ENCODE data around the gene CUEDC2. TPM values are rescaled to one million over a fixed set of nuclear protein-coding genes. Genes with fewer than 3 reads are reported as not detected.
A peak's percentile ranks its signal among the peaks of the same experiment; 100 is the strongest.

Gene CUEDC2
- total RNA-seq, 5 donors from 2014 or later (not counting 1 experiment from before 2014, with no cell fraction given) = 32.2 to 41.4 (median 37.8) TPM

DNA sequence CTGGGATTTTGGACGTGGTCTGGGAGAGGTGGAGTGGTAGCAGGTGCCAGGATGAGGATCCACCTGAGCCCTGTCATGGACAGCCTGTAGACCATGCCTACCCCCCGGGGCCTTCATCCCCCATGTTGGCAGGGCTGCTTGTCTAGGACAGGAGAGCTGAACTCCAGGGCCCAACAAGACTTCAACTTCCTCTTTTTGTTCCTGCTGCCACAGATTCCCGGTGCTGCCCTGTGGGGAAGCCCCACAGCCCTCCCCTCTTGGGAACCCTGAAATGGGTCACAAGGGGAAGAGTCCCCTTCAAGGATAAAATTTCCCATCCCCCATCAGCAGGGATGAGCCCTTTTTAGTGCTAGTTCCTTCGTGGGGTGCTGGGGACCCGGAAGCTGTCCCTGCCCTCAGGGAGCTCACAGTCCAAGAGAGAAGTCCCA, 1.3 kb upstream of the CUEDC2 start:
- Mint-ChIP-seq H3K9me3 (no peaks in the 10 kb centered on the region), H3K4me1 (peaks cover 55 to 72% (median 58%) of the 10 kb centered on the region in 3 donors), H3K4me3 (peak overlapping the region; percentile 92 to 95 (median 93)), H3K36me3 (peaks cover 3% of the 10 kb centered on the region), H3K27me3 (no peaks in the 10 kb centered on the region), H3K27ac (peak overlapping the region; percentile 93 to 97)
- POLR2A ChIA-PET = interaction anchor here in 1 of 2 donors (0.7 kb wide), 1 partner anchor 40 kb away, joined by 5 read pairs; no protein-coding TSS in a partner anchor
- CTCF ChIA-PET = interaction anchor here in 1 of 2 donors (0.8 kb wide), 1 partner anchor 48 kb away, joined by 5 read pairs; no protein-coding TSS in a partner anchor
- H3K27ac ChIP-seq (ENCODE audit: low read length) = peak overlapping the region; percentile 32
- ATAC-seq (replicated peaks in 1 of 4) (no peak), DNase-seq (no peak)
- 43% methylated on average over 2 of the region's 5 CpGs for whole genome bisulfite sequencing (ENCODE audit: insufficient coverage)
- H3K9me3 ChIP-seq = no peaks in the 10 kb centered on the region
- H3K4me1 ChIP-seq (ENCODE audit: control insufficient read depth in 1 of 2, extremely low read depth in 1 of 2, insufficient read depth in 2 of 2, low read length in 2 of 2) = peaks cover 43 to 65% of the 10 kb centered on the region in 2 experiments
- H3K36me3 ChIP-seq (ENCODE audit: control insufficient read depth in 2 of 2, extremely low read depth in 1 of 2, insufficient read depth in 1 of 2, low read length in 1 of 2) = peaks cover 0 to 3% of the 10 kb centered on the region in 2 donors
- no peak overlapping the region for H3K4me3 ChIP-seq (ENCODE audit: control insufficient read depth in 1 of 2, extremely low read depth in 1 of 2, low read length in 1 of 2)
- H3K27me3 ChIP-seq (replicated peaks in 1 of 2; ENCODE audit: control insufficient read depth in 2 of 2, extremely low read depth in 1 of 2, insufficient read depth in 2 of 2, low read length in 1 of 2) = peaks cover 0 to 4% of the 10 kb centered on the region in 2 experiments

DNA sequence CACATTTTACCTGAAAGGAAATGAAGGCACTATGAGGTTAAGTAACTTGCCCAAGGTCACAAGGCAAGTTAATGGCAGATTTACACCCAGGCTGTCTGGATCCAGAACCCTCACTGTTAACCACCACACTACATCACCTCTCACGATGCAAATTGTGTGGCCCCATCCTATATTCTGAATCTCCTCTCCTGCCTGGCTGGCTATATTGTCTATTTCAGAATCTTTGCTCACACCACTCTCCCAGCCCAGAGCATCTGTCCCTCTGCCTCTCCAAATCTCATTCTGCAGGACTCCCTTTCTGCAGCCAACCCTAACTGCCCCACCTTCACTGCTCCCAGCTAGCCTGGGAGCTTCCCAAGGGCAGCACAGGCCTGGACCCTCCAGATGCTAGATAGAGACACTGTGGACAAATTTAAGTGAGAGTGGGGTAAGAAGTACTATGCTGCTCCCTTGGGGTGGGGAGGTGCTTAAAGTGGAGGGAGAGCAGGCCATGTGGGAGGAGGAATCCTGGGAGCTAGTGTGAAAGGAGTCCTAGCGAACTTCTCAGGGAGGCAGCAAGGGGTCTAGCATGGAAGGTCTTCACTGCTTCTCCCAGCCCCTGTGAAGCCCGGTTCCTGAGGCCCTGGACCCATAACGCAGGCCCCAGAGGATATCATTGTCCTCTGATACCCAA, 786 bp downstream of the CUEDC2 start:
- Mint-ChIP-seq H3K27me3 (no peaks in the 10 kb centered on the region), H3K36me3 (no peaks in the 10 kb centered on the region), H3K27ac (peak overlapping the region; percentile 52 to 97), H3K4me3 (peak overlapping the region; percentile 92 to 95 (median 93)), H3K4me1 (peaks cover 42 to 51% (median 45%) of the 10 kb centered on the region in 3 donors), H3K9me3 (no peaks in the 10 kb centered on the region)
- Histone ChIP-seq H3K36me3 (ENCODE audit: control insufficient read depth in 2 of 2, extremely low read depth in 1 of 2, insufficient read depth in 1 of 2, low read length in 1 of 2) (no peaks in the 10 kb centered on the region), H3K27ac (ENCODE audit: low read length) (peak overlapping the region; percentile 32), H3K4me1 (ENCODE audit: control insufficient read depth in 1 of 2, extremely low read depth in 1 of 2, insufficient read depth in 2 of 2, low read length in 2 of 2) (peaks cover 35 to 50% of the 10 kb centered on the region in 2 experiments), H3K9me3 (no peaks in the 10 kb centered on the region), H3K4me3 (ENCODE audit: control insufficient read depth in 1 of 2, extremely low read depth in 1 of 2, low read length in 1 of 2) (peak overlapping the region; percentile 68 to 86), H3K27me3 (replicated peaks in 1 of 2; ENCODE audit: control insufficient read depth in 2 of 2, extremely low read depth in 1 of 2, insufficient read depth in 2 of 2, low read length in 1 of 2) (peaks cover 0 to 4% of the 10 kb centered on the region in 2 experiments)
- POLR2A ChIA-PET = interaction anchor here (0.8 to 1.4 kb wide), 2 partner anchors 19 to 186 kb away, joined by 3 read pairs; partner anchors contain the start of gene GBF1 (in 1 of the 2)
- WGBS (ENCODE audit: insufficient coverage) = 34% methylated on average over 4 of the region's 4 CpGs
- CTCF ChIA-PET = interaction anchor here in 1 of 2 donors (0.7 to 1.2 kb wide), 3 partner anchors 9 to 279 kb away, joined by 3 to 12 read pairs (median 4); partner anchors contain the start of genes C10orf95 and NOLC1
- peak in 1 of 4 experiments; percentile 2 for ATAC-seq (replicated peaks in 1 of 4)
- no peak for DNase-seq

DNA sequence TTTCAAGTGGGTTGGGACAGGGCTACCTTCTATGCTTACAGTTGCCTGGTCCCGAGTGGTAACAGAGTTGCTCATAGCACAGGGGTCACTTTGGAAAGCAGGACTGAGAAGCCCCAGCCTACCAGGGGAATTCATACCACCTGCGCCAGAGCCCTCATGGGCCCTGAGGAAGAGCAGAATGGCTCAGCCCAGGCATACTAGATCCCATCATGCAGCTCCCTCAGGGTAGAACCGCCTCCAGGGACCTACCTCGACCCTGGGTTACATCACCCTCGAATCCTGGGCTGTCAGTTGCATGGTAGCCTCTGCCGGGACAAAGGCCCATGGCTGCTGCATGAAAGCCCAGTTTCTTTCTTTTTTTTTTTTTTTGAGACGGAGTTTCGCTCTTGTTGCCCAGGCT, 2.9 kb downstream of the CUEDC2 start:
- peaks cover 22 to 29% of the 10 kb centered on the region in 2 experiments for H3K4me1 ChIP-seq (ENCODE audit: control insufficient read depth in 1 of 2, extremely low read depth in 1 of 2, insufficient read depth in 2 of 2, low read length in 2 of 2)
- H3K36me3 Mint-ChIP-seq = no peaks in the 10 kb centered on the region
- H3K27ac ChIP-seq (ENCODE audit: low read length) = no peak overlapping the region
- H3K4me3 ChIP-seq (ENCODE audit: control insufficient read depth in 1 of 2, extremely low read depth in 1 of 2, low read length in 1 of 2) = no peak overlapping the region
- H3K27me3 ChIP-seq (replicated peaks in 1 of 2; ENCODE audit: control insufficient read depth in 2 of 2, extremely low read depth in 1 of 2, insufficient read depth in 2 of 2, low read length in 1 of 2) = peaks cover 0 to 4% of the 10 kb centered on the region in 2 experiments
- POLR2A ChIA-PET = no interaction called here
- 92% methylated on average over 6 of the region's 8 CpGs for WGBS (ENCODE audit: insufficient coverage)
- ATAC-seq (replicated peaks in 1 of 4) (no peak), DNase-seq (no peak)
- no peaks in the 10 kb centered on the region for H3K27me3 Mint-ChIP-seq
- no peak overlapping the region for H3K27ac Mint-ChIP-seq
- H3K36me3 ChIP-seq (ENCODE audit: control insufficient read depth in 2 of 2, extremely low read depth in 1 of 2, insufficient read depth in 1 of 2, low read length in 1 of 2) = no peaks in the 10 kb centered on the region
- no peaks in the 10 kb centered on the region for H3K9me3 Mint-ChIP-seq
- no peaks in the 10 kb centered on the region for H3K9me3 ChIP-seq
- CTCF ChIA-PET = no interaction called here
- H3K4me3 Mint-ChIP-seq = no peak overlapping the region
- H3K4me1 Mint-ChIP-seq = peaks cover 27 to 38% (median 32%) of the 10 kb centered on the region in 3 donors

DNA sequence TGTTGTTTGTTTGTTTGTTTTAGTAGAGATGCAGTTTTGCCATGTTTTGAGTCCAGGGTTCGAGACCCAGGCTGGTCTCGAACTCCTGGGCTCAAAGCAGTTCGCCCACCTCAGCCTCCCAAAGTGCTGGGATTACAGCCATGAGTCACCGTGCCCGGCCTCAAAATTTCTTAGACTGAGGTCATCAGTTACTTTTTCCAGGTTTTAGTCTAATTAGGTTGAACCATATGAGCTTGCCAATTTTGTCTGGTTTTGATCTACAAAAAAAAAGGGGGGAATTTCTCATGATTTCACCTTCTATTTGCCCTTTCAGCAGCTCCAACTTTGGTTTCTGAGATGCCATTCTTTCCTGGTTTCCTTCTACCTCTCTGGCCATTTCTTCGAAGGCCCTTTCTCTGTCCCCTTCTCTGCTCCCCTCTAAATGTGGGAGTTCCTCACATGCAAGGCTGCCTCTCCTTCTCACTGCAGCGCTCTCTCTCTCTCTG, 5.5 kb downstream of the CUEDC2 start:
- POLR2A ChIA-PET = no interaction called here
- Mint-ChIP-seq H3K27me3 (no peaks in the 10 kb centered on the region), H3K4me3 (no peak overlapping the region), H3K36me3 (no peaks in the 10 kb centered on the region), H3K27ac (no peak overlapping the region), H3K4me1 (peaks cover 18 to 30% (median 23%) of the 10 kb centered on the region in 3 donors), H3K9me3 (no peaks in the 10 kb centered on the region)
- ATAC-seq (replicated peaks in 1 of 4) (no peak), DNase-seq (no peak)
- Histone ChIP-seq H3K4me3 (ENCODE audit: control insufficient read depth in 1 of 2, extremely low read depth in 1 of 2, low read length in 1 of 2) (no peak overlapping the region), H3K27ac (ENCODE audit: low read length) (no peak overlapping the region), H3K9me3 (no peaks in the 10 kb centered on the region), H3K4me1 (ENCODE audit: control insufficient read depth in 1 of 2, extremely low read depth in 1 of 2, insufficient read depth in 2 of 2, low read length in 2 of 2) (peaks cover 10 to 24% of the 10 kb centered on the region in 2 experiments), H3K27me3 (replicated peaks in 1 of 2; ENCODE audit: control insufficient read depth in 2 of 2, extremely low read depth in 1 of 2, insufficient read depth in 2 of 2, low read length in 1 of 2) (no peaks in the 10 kb centered on the region), H3K36me3 (ENCODE audit: control insufficient read depth in 2 of 2, extremely low read depth in 1 of 2, insufficient read depth in 1 of 2, low read length in 1 of 2) (peaks cover 8 to 12% of the 10 kb centered on the region in 2 donors)
- CTCF ChIA-PET = no interaction called here
- 100% methylated on average over 2 of the region's 7 CpGs for WGBS (ENCODE audit: insufficient coverage)

DNA sequence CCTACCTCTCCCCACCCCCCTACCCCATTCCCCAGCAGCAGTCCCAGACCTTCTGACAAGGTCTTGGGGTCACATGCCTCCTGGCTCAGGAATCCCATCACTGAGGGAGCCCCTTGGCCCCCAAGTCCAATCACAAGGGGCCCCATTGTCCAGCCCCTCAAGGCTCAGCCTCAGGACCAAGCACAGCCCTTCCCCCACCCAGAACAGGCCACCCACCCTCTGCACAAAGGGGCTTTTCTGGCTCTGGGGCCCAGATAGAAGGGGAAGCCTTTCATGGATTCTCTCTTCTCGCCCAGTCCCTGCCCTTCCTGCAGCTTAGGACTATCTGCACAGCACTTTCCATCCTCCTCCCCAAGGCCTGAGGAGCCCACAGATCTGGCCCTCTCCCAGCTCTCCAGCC, 6.9 kb downstream of the CUEDC2 start:
- no peaks in the 10 kb centered on the region for H3K36me3 Mint-ChIP-seq
- ChIA-PET CTCF (interaction anchor here in 1 of 2 donors (0.5 kb wide), 1 partner anchor 80 kb away, joined by 3 read pairs; no protein-coding TSS in a partner anchor), POLR2A (no interaction called here)
- no peaks in the 10 kb centered on the region for H3K27me3 Mint-ChIP-seq
- no peak for ATAC-seq (replicated peaks in 1 of 4)
- Histone ChIP-seq H3K4me3 (ENCODE audit: control insufficient read depth in 1 of 2, extremely low read depth in 1 of 2, low read length in 1 of 2) (no peak overlapping the region), H3K4me1 (ENCODE audit: control insufficient read depth in 1 of 2, extremely low read depth in 1 of 2, insufficient read depth in 2 of 2, low read length in 2 of 2) (peaks cover 9 to 23% of the 10 kb centered on the region in 2 experiments), H3K36me3 (ENCODE audit: control insufficient read depth in 2 of 2, extremely low read depth in 1 of 2, insufficient read depth in 1 of 2, low read length in 1 of 2) (peaks cover 8 to 12% of the 10 kb centered on the region in 2 donors), H3K9me3 (no peaks in the 10 kb centered on the region), H3K27me3 (replicated peaks in 1 of 2; ENCODE audit: control insufficient read depth in 2 of 2, extremely low read depth in 1 of 2, insufficient read depth in 2 of 2, low read length in 1 of 2) (no peaks in the 10 kb centered on the region), H3K27ac (ENCODE audit: low read length) (no peak overlapping the region)
- H3K4me1 Mint-ChIP-seq = peaks cover 18 to 30% (median 23%) of the 10 kb centered on the region in 3 donors
- WGBS (ENCODE audit: insufficient coverage) = 100% methylated on average over 1 of the region's 1 CpG
- no peak overlapping the region for H3K4me3 Mint-ChIP-seq
- H3K9me3 Mint-ChIP-seq = no peaks in the 10 kb centered on the region
- peak overlapping the region in 1 of 2 donors; percentile 22 for H3K27ac Mint-ChIP-seq
- DNase-seq = no peak

DNA sequence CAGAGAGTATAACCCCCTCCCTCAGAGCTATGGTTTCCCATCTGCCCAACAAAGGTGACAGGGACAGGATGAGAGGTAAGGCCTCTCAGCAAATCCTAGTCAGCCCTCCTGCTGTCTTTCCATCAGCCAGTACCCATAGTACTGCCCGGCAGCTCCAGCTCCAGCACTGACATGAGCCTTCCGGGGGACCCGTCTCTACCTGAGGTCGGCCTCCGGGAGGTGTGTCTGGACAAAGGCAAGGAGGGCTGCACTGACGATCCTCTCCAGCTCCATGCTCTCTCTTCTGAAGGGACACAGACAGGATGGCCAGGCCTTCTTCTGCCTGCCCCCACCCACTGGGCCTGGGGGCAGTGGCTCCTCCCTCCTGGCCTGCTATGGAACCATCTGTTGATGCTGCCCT, 7.5 kb downstream of the CUEDC2 start:
- Histone ChIP-seq H3K36me3 (ENCODE audit: control insufficient read depth in 2 of 2, extremely low read depth in 1 of 2, insufficient read depth in 1 of 2, low read length in 1 of 2) (peaks cover 8 to 12% of the 10 kb centered on the region in 2 donors), H3K4me3 (ENCODE audit: control insufficient read depth in 1 of 2, extremely low read depth in 1 of 2, low read length in 1 of 2) (no peak overlapping the region), H3K27me3 (replicated peaks in 1 of 2; ENCODE audit: control insufficient read depth in 2 of 2, extremely low read depth in 1 of 2, insufficient read depth in 2 of 2, low read length in 1 of 2) (no peaks in the 10 kb centered on the region), H3K9me3 (no peaks in the 10 kb centered on the region), H3K27ac (ENCODE audit: low read length) (no peak overlapping the region), H3K4me1 (ENCODE audit: control insufficient read depth in 1 of 2, extremely low read depth in 1 of 2, insufficient read depth in 2 of 2, low read length in 2 of 2) (peaks cover 13 to 29% of the 10 kb centered on the region in 2 experiments)
- ChIA-PET POLR2A (no interaction called here), CTCF (no interaction called here)
- Mint-ChIP-seq H3K4me1 (peaks cover 23 to 36% (median 29%) of the 10 kb centered on the region in 3 donors), H3K27me3 (no peaks in the 10 kb centered on the region), H3K4me3 (no peak overlapping the region), H3K36me3 (no peaks in the 10 kb centered on the region), H3K27ac (no peak overlapping the region), H3K9me3 (no peaks in the 10 kb centered on the region)
- WGBS (ENCODE audit: insufficient coverage) = 97% methylated on average over 6 of the region's 6 CpGs
- DNase-seq (no peak), ATAC-seq (replicated peaks in 1 of 4) (no peak)
